ENCODE data around the gene GJC2.

GJC2 gene

GRCh38 chr1:228146417-228147150 lies 3.1 kb upstream of the GJC2 start:
- no peak for DNase-seq

- DNase-seq = no peak
Observed at GRCh38 chr1:228147151-228147693, 2.5 kb upstream of the GJC2 start.

- DNase-seq = no peak
Observed at GRCh38 chr1:228147768-228148167, 2.0 kb upstream of the GJC2 start.

GRCh38 chr1:228148196-228148861 lies 1.4 kb upstream of the GJC2 start:
- no peak for DNase-seq

GRCh38 chr1:228148935-228149405 lies 760 bp upstream of the GJC2 start:
- no peak for DNase-seq

- no peak for DNase-seq
Observed at GRCh38 chr1:228150120-228150460, 360 bp downstream of the GJC2 start.

- DNase-seq = no peak
Observed at GRCh38 chr1:228150461-228151179, 890 bp downstream of the GJC2 start.

- DNase-seq = no peak
Observed at GRCh38 chr1:228151180-228151925, 1.6 kb downstream of the GJC2 start.

GRCh38 chr1:228152097-228152917 lies 2.6 kb downstream of the GJC2 start:
- no peak for DNase-seq

GRCh38 chr1:228152918-228153258 lies 3.2 kb downstream of the GJC2 start:
- no peak for DNase-seq

- no peak for DNase-seq
Observed at GRCh38 chr1:228154021-228154669, 4.4 kb downstream of the GJC2 start.

- DNase-seq = no peak
Observed at GRCh38 chr1:228154670-228155571, 5.2 kb downstream of the GJC2 start.

- DNase-seq = no peak
Observed at GRCh38 chr1:228155596-228156514, 6.1 kb downstream of the GJC2 start.

- DNase-seq = no peak
Observed at GRCh38 chr1:228156515-228156881, 6.8 kb downstream of the GJC2 start.

GRCh38 chr1:228156941-228157728 lies 7.4 kb downstream of the GJC2 start:
- no peak for DNase-seq

GRCh38 chr1:228157729-228158126 lies 8.0 kb downstream of the GJC2 start:
- DNase-seq = no peak

- no peak for DNase-seq
Observed at GRCh38 chr1:228158151-228159007, 8.6 kb downstream of the GJC2 start.
